Gastrocnemius medialis (tissue), 4 donors: ENCODE results near the gene RAD51B. TPM values are rescaled to one million over a fixed set of nuclear protein-coding genes. Genes with fewer than 3 reads are reported as not detected.

Source experiments
- ATAC-seq, 2 donors: fragments of 150-250 bp; one replicate each; pipeline ENCODE4 v1.9.1; 2016
- DNase-seq, 2 donors: peaks; one replicate each; pipeline ENCODE4 v3.0.0-alpha.2; 2019
- H3K27ac ChIP-seq, 4 donors: fragments of 200-600 bp; sonication (generic); 1 replicate in 1 of 4; 2 replicates in 3 of 4; pipeline ENCODE4 v1.5.1; 2016 to 2018; ENCODE audit warnings: mild to moderate bottlenecking in 2 of 4, moderate library complexity in 1 of 4
- H3K27me3 ChIP-seq, 3 donors: fragments of 200-600 bp; sonication (generic) in 2 of 3; 1 replicate in 1 of 3; 2 replicates in 2 of 3; pipeline versions ENCODE4 v1.5.1 to v1.6.0; 2016 to 2019; ENCODE audit warnings: mild to moderate bottlenecking in 1 of 3, moderate library complexity in 1 of 3
- H3K36me3 ChIP-seq, 2 donors: fragments of 200-600 bp; sonication (generic) in 1 of 2; one replicate each; pipeline ENCODE4 v1.5.1; 2017 to 2018
- H3K4me1 ChIP-seq, 2 donors: fragments of 200-600 bp; sonication (generic) in 1 of 2; one replicate each; pipeline ENCODE4 v1.5.1; 2016 to 2017; ENCODE audit warnings: mild to moderate bottlenecking in 2 of 2
- H3K4me3 ChIP-seq, 4 donors: fragments of 200-600 bp; sonication (generic) in 3 of 4; 1 replicate in 1 of 4; 2 replicates in 3 of 4; pipeline ENCODE4 v1.5.1; 2016 to 2019; ENCODE audit warnings: mild to moderate bottlenecking in 2 of 4
- H3K9me3 ChIP-seq, 3 donors: fragments of 200-600 bp; sonication (generic) in 2 of 3; 1 replicate in 1 of 3; 2 replicates in 2 of 3; pipeline ENCODE4 v1.5.1; 2016 to 2019
- POLR2A ChIP-seq, 2 donors: fragments of 450-650 bp; IDR thresholded peaks; one replicate each; pipeline ENCODE4 v1.6.1; 2017; ENCODE audit warnings: antibody characterized with exemption in 2 of 2, mild to moderate bottlenecking in 2 of 2, moderate library complexity in 2 of 2
- in situ Hi-C, 4 donors: fragments of 200-750 bp; cut with MboI; loops; one replicate each; pipeline versions ENCODE4 v1.15.0 to v1.8.0; 2017; ENCODE audit warnings: low sequenced_read_pairs in 4 of 4
- intact Hi-C: fragments of 100-400 bp; cut with DNase I; formaldehyde crosslinking; loops from one replicate; pipeline ENCODE4 v1.15.1; 2023; ENCODE audit warnings: low total_unique reads
- total RNA-seq, 4 donors: library from RNA; depleted of rRNA; stranded (reverse); fragments of >200 nt; gene quantifications; one replicate each; pipeline versions ENCODE4 v1.1.0 to v1.2.3, GENCODE V29; 2016
- TF ChIP-seq, protein P1 (sequence below), 5 experiments: fragments of 450-650 bp in 3 of 5; fragments of 200-600 bp in 2 of 5; sonication (generic) in 2 of 5; IDR thresholded peaks in 4 of 5; conservative IDR thresholded peaks in 1 of 5; 1 replicate in 4 of 5; 2 replicates in 1 of 5; pipeline ENCODE4 v1.5.1; 2016 to 2019; ENCODE audit warnings: antibody characterized with exemption in 5 of 5, mild to moderate bottlenecking in 3 of 5, moderate library complexity in 3 of 5

RAD51B gene
- total RNA-seq, 4 donors from 2014 or later, result 1.6 to 3.3 (median 2.4) TPM

DNA sequence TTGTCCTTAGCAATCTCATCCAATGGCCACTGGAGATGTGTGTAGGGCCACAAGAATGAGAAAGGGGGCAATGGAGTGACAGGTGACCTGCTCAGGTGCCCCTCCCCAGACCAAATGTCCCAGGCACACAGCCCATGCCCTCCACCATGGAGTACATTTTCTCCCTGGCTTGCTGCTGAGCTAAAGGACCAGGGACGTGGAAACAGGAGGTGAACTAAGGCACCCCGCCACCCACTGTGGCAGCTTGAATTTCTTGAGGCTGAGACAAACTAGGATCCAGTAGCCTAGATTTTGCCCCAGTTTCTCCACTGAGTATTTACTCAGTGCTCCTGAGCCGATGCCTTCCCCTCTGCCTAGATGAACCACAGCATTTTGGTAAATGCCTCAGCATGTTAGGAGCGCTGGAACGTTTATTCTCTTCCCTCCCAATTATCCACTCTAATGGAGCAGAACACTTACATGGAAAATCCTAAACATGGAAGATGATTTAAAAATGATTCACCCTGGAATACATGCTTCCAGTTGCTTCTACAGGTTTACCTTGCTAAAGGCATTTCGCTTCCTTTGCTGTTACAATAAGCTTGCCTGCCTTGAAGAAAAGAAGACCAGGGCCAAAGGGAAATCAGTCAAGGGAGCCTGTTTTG lies 775.3 kb downstream of the RAD51B start:
- no peak for ATAC-seq

DNA sequence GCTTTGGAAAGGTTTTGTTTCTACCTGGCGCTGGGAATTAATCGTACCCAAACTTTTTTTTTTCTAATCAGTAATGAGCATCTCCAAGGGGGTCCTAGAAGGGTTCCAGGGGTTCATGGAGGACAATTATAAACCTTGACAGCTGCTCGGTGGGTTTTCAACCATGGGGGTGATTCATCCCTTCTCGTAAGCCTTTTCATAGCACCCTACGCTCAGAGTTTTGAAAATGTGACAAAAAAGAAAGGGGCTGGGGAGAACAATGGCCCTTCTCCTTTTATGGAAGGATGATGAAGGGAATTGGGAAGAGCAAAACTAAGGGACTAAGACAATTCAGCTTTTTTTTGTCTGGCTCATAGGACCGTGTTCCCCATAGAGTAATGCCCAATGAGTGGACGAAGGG lies 776.6 kb downstream of the RAD51B start:
- no peak overlapping the region for H3K4me3 ChIP-seq
- DNase-seq (peak in 1 of 2 donors; percentile 4), ATAC-seq (peak in 1 of 2 donors; percentile 2)
- peak overlapping the region; percentile 79 to 82 (median 81) for H3K27ac ChIP-seq
- H3K27me3 ChIP-seq, result no peaks in the 10 kb centered on the region
- intact Hi-C loops (loop anchor here (2.0 kb wide), 1 partner anchor 51 kb away; no protein-coding TSS in a partner anchor), in situ Hi-C loops (no loop called here)
- peaks cover 19 to 45% of the 10 kb centered on the region in 2 donors for H3K4me1 ChIP-seq
- no peaks in the 10 kb centered on the region for H3K36me3 ChIP-seq
- no peaks in the 10 kb centered on the region for H3K9me3 ChIP-seq
- TF ChIP-seq POLR2A (IDR thresholded peaks at IDR 0.05), result no peak
- TF ChIP-seq, protein P1, sequence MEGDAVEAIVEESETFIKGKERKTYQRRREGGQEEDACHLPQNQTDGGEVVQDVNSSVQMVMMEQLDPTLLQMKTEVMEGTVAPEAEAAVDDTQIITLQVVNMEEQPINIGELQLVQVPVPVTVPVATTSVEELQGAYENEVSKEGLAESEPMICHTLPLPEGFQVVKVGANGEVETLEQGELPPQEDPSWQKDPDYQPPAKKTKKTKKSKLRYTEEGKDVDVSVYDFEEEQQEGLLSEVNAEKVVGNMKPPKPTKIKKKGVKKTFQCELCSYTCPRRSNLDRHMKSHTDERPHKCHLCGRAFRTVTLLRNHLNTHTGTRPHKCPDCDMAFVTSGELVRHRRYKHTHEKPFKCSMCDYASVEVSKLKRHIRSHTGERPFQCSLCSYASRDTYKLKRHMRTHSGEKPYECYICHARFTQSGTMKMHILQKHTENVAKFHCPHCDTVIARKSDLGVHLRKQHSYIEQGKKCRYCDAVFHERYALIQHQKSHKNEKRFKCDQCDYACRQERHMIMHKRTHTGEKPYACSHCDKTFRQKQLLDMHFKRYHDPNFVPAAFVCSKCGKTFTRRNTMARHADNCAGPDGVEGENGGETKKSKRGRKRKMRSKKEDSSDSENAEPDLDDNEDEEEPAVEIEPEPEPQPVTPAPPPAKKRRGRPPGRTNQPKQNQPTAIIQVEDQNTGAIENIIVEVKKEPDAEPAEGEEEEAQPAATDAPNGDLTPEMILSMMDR (IDR thresholded peaks at IDR 0.05 in 4 of 5, conservative IDR thresholded peaks at IDR 0.05 in 1 of 5), result no peak

More for the DNA sequence above, 775.3 kb downstream of the RAD51B start:
- H3K9me3 ChIP-seq, result no peaks in the 10 kb centered on the region
- no peaks in the 10 kb centered on the region for H3K27me3 ChIP-seq
- in situ Hi-C loops (no loop called here), intact Hi-C loops (no loop called here)
- peaks cover 27 to 50% of the 10 kb centered on the region in 2 donors for H3K4me1 ChIP-seq
- no peak overlapping the region for H3K4me3 ChIP-seq
- H3K36me3 ChIP-seq, result no peaks in the 10 kb centered on the region
- H3K27ac ChIP-seq, result peak overlapping the region in 1 of 4 donors; percentile 79
- TF ChIP-seq POLR2A (IDR thresholded peaks at IDR 0.05), result no peak
- TF ChIP-seq, protein P1 (IDR thresholded peaks at IDR 0.05 in 4 of 5, conservative IDR thresholded peaks at IDR 0.05 in 1 of 5), result no peak
- DNase-seq, result peak in 1 of 2 donors; percentile 10

DNA sequence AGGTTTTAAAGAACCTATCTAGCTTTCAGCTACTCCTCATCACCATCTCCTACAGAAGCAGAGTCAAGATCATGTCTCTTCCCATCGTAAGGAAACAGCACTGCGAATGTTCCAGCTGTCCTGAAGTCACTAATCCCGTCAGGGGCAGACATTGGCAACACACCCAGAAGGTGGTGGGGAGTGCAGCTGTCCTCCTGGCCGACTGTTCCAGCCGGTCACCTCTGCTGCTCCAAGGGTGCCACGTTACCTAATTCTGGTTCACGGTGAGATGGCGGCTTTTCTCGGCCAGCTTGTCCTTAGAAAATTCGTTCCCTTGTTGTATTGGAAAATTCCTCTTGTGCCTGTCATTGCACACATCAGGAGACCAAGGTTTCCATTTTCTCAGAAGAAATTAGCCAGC lies 777.1 kb downstream of the RAD51B start:
- no peaks in the 10 kb centered on the region for H3K36me3 ChIP-seq
- no peaks in the 10 kb centered on the region for H3K9me3 ChIP-seq
- no peaks in the 10 kb centered on the region for H3K27me3 ChIP-seq
- DNase-seq, result peak; percentile 90 to 95
- peak; percentile 33 to 34 for TF ChIP-seq POLR2A (IDR thresholded peaks at IDR 0.05)
- TF ChIP-seq, protein P1 (IDR thresholded peaks at IDR 0.05 in 4 of 5, conservative IDR thresholded peaks at IDR 0.05 in 1 of 5), result no peak
- peak overlapping the region; percentile 79 to 82 (median 81) for H3K27ac ChIP-seq
- H3K4me3 ChIP-seq, result no peak overlapping the region
- ATAC-seq, result peak; percentile 87 to 94
- intact Hi-C loops (loop anchor here (2.0 kb wide), 1 partner anchor 52 kb away; no protein-coding TSS in a partner anchor), in situ Hi-C loops (no loop called here)
- H3K4me1 ChIP-seq, result peaks cover 23 to 45% of the 10 kb centered on the region in 2 donors

DNA sequence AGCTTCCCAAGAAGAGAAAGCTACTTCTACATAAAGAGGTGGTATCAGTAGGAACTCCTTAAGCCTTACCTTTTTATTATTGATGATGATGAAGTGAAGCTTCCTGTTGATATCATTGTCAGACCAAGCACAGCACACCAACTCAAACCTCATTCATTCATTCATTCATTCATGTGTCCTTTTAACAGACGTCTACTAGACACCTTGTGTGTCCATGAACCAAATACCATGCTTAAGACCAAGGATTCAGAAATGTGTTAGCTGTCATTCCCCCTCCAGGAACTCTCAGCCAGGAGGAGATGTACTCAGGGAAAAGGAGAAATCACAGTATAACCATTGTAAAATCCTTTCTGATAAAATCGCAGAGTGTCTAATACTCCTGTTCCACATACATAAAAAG lies 778.5 kb downstream of the RAD51B start:
- Histone ChIP-seq H3K4me1 (peaks cover 23 to 43% of the 10 kb centered on the region in 2 donors), H3K27me3 (no peaks in the 10 kb centered on the region), H3K9me3 (no peaks in the 10 kb centered on the region), H3K4me3 (no peak overlapping the region), H3K27ac (peak overlapping the region; percentile 79 to 82 (median 81)), H3K36me3 (no peaks in the 10 kb centered on the region)
- in situ Hi-C loops, result no loop called here
- TF ChIP-seq POLR2A (IDR thresholded peaks at IDR 0.05), result no peak
- TF ChIP-seq, protein P1 (IDR thresholded peaks at IDR 0.05 in 4 of 5, conservative IDR thresholded peaks at IDR 0.05 in 1 of 5), result no peak
- intact Hi-C loops, result no loop called here
- DNase-seq (no peak), ATAC-seq (no peak)
